Thoracic aorta (tissue), 2 donors: ENCODE results near the gene MUC20. TPM values are rescaled to one million over a fixed set of nuclear protein-coding genes. Genes with fewer than 3 reads are reported as not detected.

Experiments used
- ATAC-seq: fragments of 150-250 bp; one replicate; pipeline ENCODE4 v1.8.0; 2017; ENCODE audit warnings: low read depth; ENCODE audit not compliant: insufficient number of reproducible peaks, low FRiP score
- DNase-seq: peaks from one replicate; pipeline ENCODE4 v3.0.0-alpha.2; 2020; ENCODE audit warnings: low spot score
- H3K27ac ChIP-seq, 2 donors: fragments of 200-600 bp; sonication (generic); 1 replicate in 1 of 2; 2 replicates in 1 of 2; pipeline ENCODE4 v1.5.1; 2016; ENCODE audit warnings: mild to moderate bottlenecking in 2 of 2, moderate library complexity in 2 of 2
- H3K27me3 ChIP-seq: fragments of 200-600 bp; sonication (generic); replicated peaks from 2 replicates; pipeline ENCODE4 v1.6.0; 2016; ENCODE audit warnings: mild to moderate bottlenecking; ENCODE audit not compliant: insufficient read depth
- H3K36me3 ChIP-seq: fragments of 200-600 bp; sonication (generic); one replicate; pipeline ENCODE4 v1.5.1; 2016
- H3K4me1 ChIP-seq, 2 donors: fragments of 200-600 bp; sonication (generic); 1 replicate in 1 of 2; 2 replicates in 1 of 2; pipeline versions ENCODE4 v1.5.1 to v1.6.0; 2016; ENCODE audit warnings: low read depth in 2 of 2, mild to moderate bottlenecking in 1 of 2; ENCODE audit not compliant: control insufficient read depth in 1 of 2
- H3K4me3 ChIP-seq: fragments of 200-600 bp; sonication (generic); 2 replicates; pipeline ENCODE4 v1.5.1; 2016; ENCODE audit warnings: mild to moderate bottlenecking
- H3K9me3 ChIP-seq: fragments of 200-600 bp; sonication (generic); 2 replicates; pipeline ENCODE4 v1.5.1; 2016
- total RNA-seq, 2 donors: library from RNA; depleted of rRNA; stranded (reverse); fragments of >200 nt; gene quantifications; one replicate each; pipeline versions ENCODE4 v1.1.0 to v1.2.3, GENCODE V29; 2016
- TF ChIP-seq, protein P1 (sequence below): fragments of 200-600 bp; sonication (generic); IDR thresholded peaks from one replicate; pipeline ENCODE4 v1.5.1; 2019; ENCODE audit warnings: antibody characterized with exemption

The MUC20 gene
- total RNA-seq, 2 donors from 2014 or later = 3.4 to 6.8 TPM

DNA sequence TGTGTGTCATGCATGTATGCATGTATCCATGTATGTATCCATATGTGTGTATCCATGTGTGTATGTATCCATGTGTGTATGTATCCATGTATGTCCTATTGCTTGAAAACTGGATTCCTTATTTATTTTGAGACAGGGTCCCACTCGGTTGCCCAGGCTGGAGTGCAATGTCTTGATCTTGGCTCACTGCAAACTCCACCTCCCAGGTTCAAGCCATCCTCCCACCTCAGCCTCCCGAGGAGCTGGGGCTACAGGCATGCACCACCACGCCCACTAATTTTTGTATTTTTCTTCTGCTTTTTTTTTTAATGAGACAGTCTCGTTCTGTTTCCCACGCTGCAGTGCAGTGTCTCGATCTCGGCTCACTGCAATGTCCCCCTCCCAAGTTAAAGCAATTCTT is 34.1 kb downstream of the MUC20 start:
- H3K9me3 ChIP-seq = no peaks in the 10 kb centered on the region
- no peaks in the 10 kb centered on the region for H3K27me3 ChIP-seq
- TF ChIP-seq, protein P1, sequence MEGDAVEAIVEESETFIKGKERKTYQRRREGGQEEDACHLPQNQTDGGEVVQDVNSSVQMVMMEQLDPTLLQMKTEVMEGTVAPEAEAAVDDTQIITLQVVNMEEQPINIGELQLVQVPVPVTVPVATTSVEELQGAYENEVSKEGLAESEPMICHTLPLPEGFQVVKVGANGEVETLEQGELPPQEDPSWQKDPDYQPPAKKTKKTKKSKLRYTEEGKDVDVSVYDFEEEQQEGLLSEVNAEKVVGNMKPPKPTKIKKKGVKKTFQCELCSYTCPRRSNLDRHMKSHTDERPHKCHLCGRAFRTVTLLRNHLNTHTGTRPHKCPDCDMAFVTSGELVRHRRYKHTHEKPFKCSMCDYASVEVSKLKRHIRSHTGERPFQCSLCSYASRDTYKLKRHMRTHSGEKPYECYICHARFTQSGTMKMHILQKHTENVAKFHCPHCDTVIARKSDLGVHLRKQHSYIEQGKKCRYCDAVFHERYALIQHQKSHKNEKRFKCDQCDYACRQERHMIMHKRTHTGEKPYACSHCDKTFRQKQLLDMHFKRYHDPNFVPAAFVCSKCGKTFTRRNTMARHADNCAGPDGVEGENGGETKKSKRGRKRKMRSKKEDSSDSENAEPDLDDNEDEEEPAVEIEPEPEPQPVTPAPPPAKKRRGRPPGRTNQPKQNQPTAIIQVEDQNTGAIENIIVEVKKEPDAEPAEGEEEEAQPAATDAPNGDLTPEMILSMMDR = no peak
- no peaks in the 10 kb centered on the region for H3K4me1 ChIP-seq
- ATAC-seq (no peak), DNase-seq (no peak)
- no peaks in the 10 kb centered on the region for H3K36me3 ChIP-seq
- no peak overlapping the region for H3K4me3 ChIP-seq
- H3K27ac ChIP-seq = no peak overlapping the region

DNA sequence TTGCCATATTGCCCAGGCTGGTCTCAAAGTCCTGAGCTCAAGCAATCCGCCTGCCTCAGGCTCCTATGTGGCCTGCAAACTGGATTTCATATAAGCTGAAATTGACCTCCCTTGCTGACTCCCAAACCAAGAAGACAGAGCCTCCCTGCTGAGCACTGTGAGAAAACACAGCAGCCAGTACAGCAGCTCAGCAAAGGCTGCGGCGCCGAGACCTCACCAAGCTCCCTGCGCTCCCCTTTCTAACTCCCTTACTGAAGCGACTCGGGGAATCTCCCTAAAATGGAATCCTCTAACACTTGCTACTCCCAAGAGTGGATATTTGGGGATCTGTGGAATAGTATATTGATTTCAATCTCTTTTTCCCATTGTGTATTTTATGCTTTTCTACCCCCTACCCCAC is 34.6 kb downstream of the MUC20 start:
- Histone ChIP-seq H3K36me3 (no peaks in the 10 kb centered on the region), H3K27me3 (no peaks in the 10 kb centered on the region), H3K4me1 (no peaks in the 10 kb centered on the region), H3K27ac (no peak overlapping the region), H3K9me3 (no peaks in the 10 kb centered on the region), H3K4me3 (no peak overlapping the region)
- no peak for DNase-seq
- TF ChIP-seq, protein P1 = no peak
- ATAC-seq = no peak

DNA sequence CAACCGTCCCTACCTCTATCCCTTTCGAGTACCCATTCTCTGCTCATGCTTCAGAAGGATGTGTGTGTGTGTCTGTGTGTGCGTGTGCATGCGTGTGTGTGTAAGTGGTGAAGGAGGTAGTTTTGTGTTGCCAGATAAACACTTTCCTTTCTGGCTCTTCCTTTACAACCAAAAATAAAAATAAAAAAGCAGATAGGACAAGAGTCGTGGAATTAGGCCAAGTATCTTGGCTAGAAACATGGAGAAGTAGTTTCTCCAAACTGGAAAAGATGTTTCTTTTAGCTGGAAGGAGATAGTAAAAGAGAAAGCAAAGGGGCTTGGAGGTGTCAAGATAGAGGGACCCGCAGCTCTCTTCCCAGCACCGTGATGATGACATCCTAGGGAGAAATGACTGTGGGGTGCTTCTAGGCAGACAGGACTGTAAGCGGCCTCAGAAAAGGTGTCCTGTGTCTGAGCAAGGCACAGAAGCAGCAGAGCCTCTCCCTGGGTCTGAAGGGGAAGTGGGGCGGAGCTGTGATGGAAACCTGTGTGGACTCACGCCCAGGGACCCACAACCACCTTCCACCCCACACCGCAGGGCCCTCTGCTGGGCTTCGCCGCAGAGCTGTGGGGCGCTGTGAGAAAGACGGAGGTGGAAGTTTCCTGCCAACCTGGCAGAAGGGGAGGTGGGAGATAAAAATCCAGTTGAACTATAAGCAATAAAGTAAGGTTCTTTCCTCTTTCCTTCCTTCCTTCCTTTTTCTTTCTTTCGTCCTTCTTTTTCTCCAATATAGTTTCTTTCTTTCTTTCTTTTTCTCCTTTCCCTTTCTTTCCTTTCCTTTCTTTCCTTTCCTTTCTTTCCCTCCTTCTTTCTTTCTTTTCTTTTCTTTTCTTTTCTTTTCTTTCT is 35.3 kb downstream of the MUC20 start:
- DNase-seq (no peak), ATAC-seq (no peak)
- H3K9me3 ChIP-seq = no peaks in the 10 kb centered on the region
- H3K27me3 ChIP-seq = no peaks in the 10 kb centered on the region
- H3K4me1 ChIP-seq = no peaks in the 10 kb centered on the region
- H3K27ac ChIP-seq = no peak overlapping the region
- H3K4me3 ChIP-seq = no peak overlapping the region
- H3K36me3 ChIP-seq = no peaks in the 10 kb centered on the region
- TF ChIP-seq, protein P1 = no peak

DNA sequence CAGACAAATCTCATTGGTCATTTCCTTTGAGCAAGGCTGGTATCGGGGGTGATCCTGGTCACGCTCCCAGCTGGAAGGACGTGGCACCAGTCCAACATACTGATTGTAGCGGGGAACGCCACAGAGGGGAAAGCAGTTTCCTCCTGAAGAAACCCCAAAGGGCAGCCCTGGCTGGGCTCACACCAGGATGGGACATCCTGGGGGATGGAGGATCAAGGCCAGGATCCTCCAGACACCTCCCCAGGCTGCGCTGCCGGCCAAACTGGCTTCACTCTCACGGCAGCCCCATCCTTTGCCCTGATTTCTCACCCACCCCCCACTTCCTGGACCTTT is 36.6 kb downstream of the MUC20 start:
- H3K4me1 ChIP-seq = no peaks in the 10 kb centered on the region
- DNase-seq = no peak
- TF ChIP-seq, protein P1 = no peak
- H3K27me3 ChIP-seq = no peaks in the 10 kb centered on the region
- H3K4me3 ChIP-seq = no peak overlapping the region
- no peaks in the 10 kb centered on the region for H3K9me3 ChIP-seq
- H3K36me3 ChIP-seq = no peaks in the 10 kb centered on the region
- no peak for ATAC-seq
- H3K27ac ChIP-seq = no peak overlapping the region

DNA sequence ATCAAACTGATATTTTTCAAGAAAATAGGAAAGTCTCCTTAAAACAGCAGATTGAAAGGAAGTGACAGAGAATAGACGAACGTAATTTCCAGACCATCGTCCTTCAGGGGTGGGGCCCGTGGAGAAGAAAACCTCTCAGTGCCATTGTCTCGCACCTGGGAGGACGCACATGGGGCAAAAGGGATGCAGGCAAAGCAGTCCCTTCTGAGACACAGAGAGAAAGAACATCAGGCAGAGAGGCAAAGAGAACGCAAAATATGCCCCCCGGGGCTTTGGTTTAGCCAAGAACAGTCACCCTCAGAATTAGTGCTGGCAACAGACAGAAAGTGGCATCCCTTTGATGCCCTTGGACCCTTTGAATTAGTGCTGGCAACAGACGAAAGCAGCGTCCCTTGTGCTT is 37.0 kb downstream of the MUC20 start:
- no peaks in the 10 kb centered on the region for H3K27me3 ChIP-seq
- H3K36me3 ChIP-seq = no peaks in the 10 kb centered on the region
- no peaks in the 10 kb centered on the region for H3K9me3 ChIP-seq
- H3K27ac ChIP-seq = no peak overlapping the region
- H3K4me1 ChIP-seq = no peaks in the 10 kb centered on the region
- no peak for ATAC-seq
- TF ChIP-seq, protein P1 = no peak
- no peak overlapping the region for H3K4me3 ChIP-seq
- no peak for DNase-seq
